ENCODE data around the gene SPTSSB. TPM values are rescaled to one million over a fixed set of nuclear protein-coding genes. Genes with fewer than 3 reads are reported as not detected.

SPTSSB gene
- total and polyA plus RNA-seq, 9 of the 15 experiments (the other 6 are each of a cell fraction or from before 2014, with no cell fraction given), result 0.07 TPM; not detected in 8

- Histone ChIP-seq H3K4me2 (ENCODE audit: insufficient read depth, low read length) (no peak overlapping the region), H2AFZ (ENCODE audit: low read depth, low read length) (no peak overlapping the region), H3K9ac (ENCODE audit: insufficient read depth in 1 of 2, low read depth in 2 of 2, low read length in 2 of 2) (no peak overlapping the region), H3K4me1 (replicated peaks in 1 of 2; ENCODE audit: control insufficient read depth in 2 of 2, insufficient read depth in 2 of 2, low read length in 2 of 2) (no peaks in the 10 kb centered on the region), H4K20me1 (replicated peaks; ENCODE audit: control insufficient read depth, insufficient read depth, low read length) (no peaks in the 10 kb centered on the region), H3K27me3 (ENCODE audit: control insufficient read depth in 2 of 2, insufficient read depth in 2 of 2, low read length in 2 of 2) (no peaks in the 10 kb centered on the region), H3K79me2 (ENCODE audit: control insufficient read depth, insufficient read depth, low read length) (no peaks in the 10 kb centered on the region), H3K9me3 (replicated peaks; ENCODE audit: control insufficient read depth, insufficient read depth, low read depth, low read length) (no peaks in the 10 kb centered on the region), H3K9me1 (ENCODE audit: control insufficient read depth, insufficient read depth, low read length) (no peaks in the 10 kb centered on the region), H3K27ac (ENCODE audit: extremely low read depth, low read depth, low read length) (no peak overlapping the region), H3K36me3 (ENCODE audit: control insufficient read depth, insufficient read depth, low read length) (no peaks in the 10 kb centered on the region), H3K4me3 (no peak overlapping the region)
- DNase-seq (ENCODE audit: extremely low read depth in 1 of 4, low spot score in 3 of 4) (no peak), FAIRE-seq (no peak), ATAC-seq (no peak)
- 0% methylated on average over 2 of the region's 2 CpGs for WGBS (ENCODE audit: insufficient coverage, low coverage, missing lambda C conversion rate)
- BruUV-seq (replicated peaks), result no TSS peak
- POLR2A ChIA-PET, result no interaction called here
- in situ Hi-C loops (cut with MboI) (no loop called here), intact Hi-C loops (cut with micrococcal nuclease) (no loop called here)
- no peak for TF ChIP-seq ZNF347 (CRISPR knock-in tag; IDR thresholded peaks at IDR 0.05; ENCODE audit: low read depth)
- CTCF ChIA-PET (ENCODE audit: low intra/inter-chr PET ratio), result no interaction called here
These were observed 16.8 kb downstream of the SPTSSB start for GRCh38 chr3:161354554-161354953.

- ATAC-seq, result no peak
- no peak overlapping the region for H3K4me2 ChIP-seq (ENCODE audit: insufficient read depth, low read length)
- no peaks in the 10 kb centered on the region for H3K9me1 ChIP-seq (ENCODE audit: control insufficient read depth, insufficient read depth, low read length)
- H3K36me3 ChIP-seq (ENCODE audit: control insufficient read depth, insufficient read depth, low read length), result no peaks in the 10 kb centered on the region
- no TSS peak for BruUV-seq (replicated peaks)
- no peak for DNase-seq (ENCODE audit: extremely low read depth in 1 of 4, low spot score in 3 of 4)
- H3K79me2 ChIP-seq (ENCODE audit: control insufficient read depth, insufficient read depth, low read length), result no peaks in the 10 kb centered on the region
- FAIRE-seq, result no peak
- POLR2A ChIA-PET, result no interaction called here
- no peak overlapping the region for H3K4me3 ChIP-seq
- CTCF ChIA-PET (ENCODE audit: low intra/inter-chr PET ratio), result no interaction called here
- H3K4me1 ChIP-seq (replicated peaks in 1 of 2; ENCODE audit: control insufficient read depth in 2 of 2, insufficient read depth in 2 of 2, low read length in 2 of 2), result no peaks in the 10 kb centered on the region
- no peaks in the 10 kb centered on the region for H3K9me3 ChIP-seq (replicated peaks; ENCODE audit: control insufficient read depth, insufficient read depth, low read depth, low read length)
- no peak overlapping the region for H3K27ac ChIP-seq (ENCODE audit: extremely low read depth, low read depth, low read length)
- no peaks in the 10 kb centered on the region for H3K27me3 ChIP-seq (ENCODE audit: control insufficient read depth in 2 of 2, insufficient read depth in 2 of 2, low read length in 2 of 2)
- 0% methylated on average over 1 of the region's 1 CpG for WGBS (ENCODE audit: insufficient coverage, low coverage, missing lambda C conversion rate)
- intact Hi-C loops (cut with micrococcal nuclease) (no loop called here), in situ Hi-C loops (cut with MboI) (no loop called here)
- no peak overlapping the region for H3K9ac ChIP-seq (ENCODE audit: insufficient read depth in 1 of 2, low read depth in 2 of 2, low read length in 2 of 2)
- no peak overlapping the region for H2AFZ ChIP-seq (ENCODE audit: low read depth, low read length)
- H4K20me1 ChIP-seq (replicated peaks; ENCODE audit: control insufficient read depth, insufficient read depth, low read length), result no peaks in the 10 kb centered on the region
- TF ChIP-seq, protein P1, sequence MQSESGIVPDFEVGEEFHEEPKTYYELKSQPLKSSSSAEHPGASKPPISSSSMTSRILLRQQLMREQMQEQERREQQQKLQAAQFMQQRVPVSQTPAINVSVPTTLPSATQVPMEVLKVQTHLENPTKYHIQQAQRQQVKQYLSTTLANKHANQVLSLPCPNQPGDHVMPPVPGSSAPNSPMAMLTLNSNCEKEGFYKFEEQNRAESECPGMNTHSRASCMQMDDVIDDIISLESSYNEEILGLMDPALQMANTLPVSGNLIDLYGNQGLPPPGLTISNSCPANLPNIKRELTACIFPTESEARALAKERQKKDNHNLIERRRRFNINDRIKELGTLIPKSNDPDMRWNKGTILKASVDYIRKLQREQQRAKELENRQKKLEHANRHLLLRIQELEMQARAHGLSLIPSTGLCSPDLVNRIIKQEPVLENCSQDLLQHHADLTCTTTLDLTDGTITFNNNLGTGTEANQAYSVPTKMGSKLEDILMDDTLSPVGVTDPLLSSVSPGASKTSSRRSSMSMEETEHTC (IDR thresholded peaks at IDR 0.05), result no peak
- no peak for TF ChIP-seq ZBTB1 (CRISPR knock-in tag; IDR thresholded peaks at IDR 0.05; ENCODE audit: borderline replicate concordance, low read depth)
- TF ChIP-seq TCF7 (IDR thresholded peaks at IDR 0.05; ENCODE audit: borderline replicate concordance), result no peak
- TF ChIP-seq SOX6 (IDR thresholded peaks at IDR 0.05), result no peak
- TF ChIP-seq GTF2B (IDR thresholded peaks at IDR 0.05; ENCODE audit: extremely low read depth, insufficient read length), result no peak
- TF ChIP-seq RFX7 (CRISPR knock-in tag; IDR thresholded peaks at IDR 0.05), result no peak
- no peak for TF ChIP-seq SMARCA4 (IDR thresholded peaks at IDR 0.05)
- TF ChIP-seq NR4A1 (CRISPR knock-in tag; IDR thresholded peaks at IDR 0.05), result no peak
- TF ChIP-seq NR4A1 (tag; IDR thresholded peaks at IDR 0.05), result no peak
- TF ChIP-seq KHSRP (IDR thresholded peaks at IDR 0.05), result no peak
- no peak for TF ChIP-seq TAF15 (IDR thresholded peaks at IDR 0.05; ENCODE audit: low read depth, low read length)
- TF ChIP-seq TBL1XR1 (IDR thresholded peaks at IDR 0.05; ENCODE audit: low read length in 2 of 2), result no peak
- no peak for TF ChIP-seq FOXA3 (CRISPR knock-in tag; conservative IDR thresholded peaks at IDR 0.05 in 1 of 2, IDR thresholded peaks at IDR 0.05 in 1 of 2)
- no peak for TF ChIP-seq FOXK1 (CRISPR knock-in tag; IDR thresholded peaks at IDR 0.05; ENCODE audit: borderline replicate concordance)
- no peak for TF ChIP-seq MTA1 (IDR thresholded peaks at IDR 0.05; ENCODE audit: borderline replicate concordance)
These were observed 20.0 kb downstream of the SPTSSB start for GRCh38 chr3:161351330-161351729.
